ENCODE data around the gene PER1. TPM values are rescaled to one million over a fixed set of nuclear protein-coding genes. Genes with fewer than 3 reads are reported as not detected.
A peak's percentile ranks its signal among the peaks of the same experiment; 100 is the strongest.

PER1 gene
- total RNA-seq, 1 donor from 2014 or later: 152 TPM

GRCh38 chr17:8166731-8167130 is 14.5 kb upstream of the PER1 start:
- DNase-seq (ENCODE audit: low spot score): no peak

GRCh38 chr17:8164815-8165131 is 12.6 kb upstream of the PER1 start:
- DNase-seq (ENCODE audit: low spot score): no peak

GRCh38 chr17:8163978-8164814 is 12.0 kb upstream of the PER1 start:
- DNase-seq (ENCODE audit: low spot score): peak; percentile 81

- DNase-seq (ENCODE audit: low spot score): no peak
Observed at GRCh38 chr17:8162997-8163977, 11.1 kb upstream of the PER1 start.

GRCh38 chr17:8162233-8162996 is 10.2 kb upstream of the PER1 start, which contains the start of gene VAMP2:
TSS of gene VAMP2 (minus strand) at chr17:8162948. CDS start at chr17:8162879, 69 bp downstream.
- peak; percentile 88 for DNase-seq (ENCODE audit: low spot score)

- DNase-seq (ENCODE audit: low spot score): no peak
Observed at GRCh38 chr17:8161289-8162232, 9.4 kb upstream of the PER1 start.

- DNase-seq (ENCODE audit: low spot score): no peak
Observed at GRCh38 chr17:8160741-8161221, 8.6 kb upstream of the PER1 start.

- no peak for DNase-seq (ENCODE audit: low spot score)
Observed at GRCh38 chr17:8160224-8160577, 8.0 kb upstream of the PER1 start.

- DNase-seq (ENCODE audit: low spot score): no peak
Observed at GRCh38 chr17:8159459-8160223, 7.4 kb upstream of the PER1 start.

- DNase-seq (ENCODE audit: low spot score): no peak
Observed at GRCh38 chr17:8159032-8159400, 6.8 kb upstream of the PER1 start.

GRCh38 chr17:8158267-8159031 is 6.2 kb upstream of the PER1 start:
- DNase-seq (ENCODE audit: low spot score): peak; percentile 94

- DNase-seq (ENCODE audit: low spot score): peak; percentile 100
Observed at GRCh38 chr17:8156246-8156992, 4.2 kb upstream of the PER1 start.

- no peak for DNase-seq (ENCODE audit: low spot score)
Observed at GRCh38 chr17:8155996-8156245, 3.7 kb upstream of the PER1 start.

- no peak for DNase-seq (ENCODE audit: low spot score)
Observed at GRCh38 chr17:8155231-8155995, 3.2 kb upstream of the PER1 start.

GRCh38 chr17:8154608-8155155 is 2.5 kb upstream of the PER1 start:
- no peak for DNase-seq (ENCODE audit: low spot score)

- peak; percentile 100 for DNase-seq (ENCODE audit: low spot score)
Observed at GRCh38 chr17:8153957-8154607, 1.9 kb upstream of the PER1 start.

GRCh38 chr17:8153525-8153956 is 1.3 kb upstream of the PER1 start:
- peak; percentile 92 for DNase-seq (ENCODE audit: low spot score)
